Lower lobe of right lung (tissue), 2 donors: ENCODE results near the gene COL19A1. TPM values are rescaled to one million over a fixed set of nuclear protein-coding genes. Genes with fewer than 3 reads are reported as not detected.

Experiments used
- ATAC-seq, 2 donors: fragments of 200-7000 bp; cut with Tn5 transposase; one replicate each; pipeline ENCODE4 v1.9.1; 2020 to 2022; ENCODE audit warnings: mild to moderate bottlenecking in 2 of 2, moderate library complexity in 2 of 2
- DNase-seq: peaks from one replicate; pipeline ENCODE4 v3.0.0-alpha.2; 2020
- H3K27ac ChIP-seq: fragments of 200-600 bp; one replicate; pipeline ENCODE4 v1.8.0; 2022
- H3K27me3 ChIP-seq: fragments of 200-600 bp; one replicate; pipeline ENCODE4 v1.8.0; 2022; ENCODE audit warnings: low read depth
- H3K36me3 ChIP-seq: fragments of 200-600 bp; one replicate; pipeline ENCODE4 v1.8.0; 2022; ENCODE audit warnings: mild to moderate bottlenecking
- H3K4me1 ChIP-seq: fragments of 200-600 bp; one replicate; pipeline ENCODE4 v1.8.0; 2022
- H3K4me3 ChIP-seq: fragments of 200-600 bp; one replicate; pipeline ENCODE4 v1.8.0; 2022; ENCODE audit warnings: mild to moderate bottlenecking
- H3K9me3 ChIP-seq: fragments of 200-600 bp; one replicate; pipeline ENCODE4 v1.8.0; 2022
- intact Hi-C: fragments of 100-400 bp; cut with DNase I; formaldehyde crosslinking; loops from one replicate; pipeline ENCODE4 v1.11.0; 2022
- total RNA-seq: library from RNA; stranded (reverse); fragmentation: NEBNext Ultra II Directional; extraction: Animal tissue kit (Norgen Biotek cat#: 25700); gene quantifications from one replicate; pipeline ENCODE4 v1.2.1, GENCODE V29; 2021
- TF ChIP-seq, protein P1 (sequence below): fragments of 200-600 bp; IDR thresholded peaks from one replicate; pipeline ENCODE4 v1.8.0; 2022; ENCODE audit warnings: antibody characterized with exemption, mild to moderate bottlenecking
- donor health status: DM: no; HTN: yes; CAD: no; lungs with severe emphysema.

The COL19A1 gene
- total RNA-seq, 1 donor from 2014 or later = not detected

DNA sequence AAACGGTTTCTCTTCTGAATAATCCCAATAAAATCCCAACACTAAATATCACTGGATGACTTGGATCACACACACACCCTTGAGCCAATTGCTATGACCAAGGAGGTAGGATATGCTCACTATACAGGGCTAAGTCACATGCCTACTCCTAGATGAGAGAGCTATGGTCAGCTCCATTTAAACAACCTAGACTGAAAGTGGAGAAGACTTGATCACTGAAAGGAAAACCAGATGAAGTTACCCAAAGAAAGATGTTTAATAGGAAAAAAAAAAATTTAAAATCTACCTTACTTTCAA, 18.9 kb upstream of the COL19A1 start:
- H3K4me3 ChIP-seq = no peak overlapping the region
- H3K27me3 ChIP-seq = peaks cover 9% of the 10 kb centered on the region
- no peaks in the 10 kb centered on the region for H3K36me3 ChIP-seq
- H3K9me3 ChIP-seq = no peaks in the 10 kb centered on the region
- H3K27ac ChIP-seq = no peak overlapping the region
- H3K4me1 ChIP-seq = no peaks in the 10 kb centered on the region
- intact Hi-C loops = no loop called here
- ATAC-seq (no peak), DNase-seq (no peak)
- TF ChIP-seq, protein P1, sequence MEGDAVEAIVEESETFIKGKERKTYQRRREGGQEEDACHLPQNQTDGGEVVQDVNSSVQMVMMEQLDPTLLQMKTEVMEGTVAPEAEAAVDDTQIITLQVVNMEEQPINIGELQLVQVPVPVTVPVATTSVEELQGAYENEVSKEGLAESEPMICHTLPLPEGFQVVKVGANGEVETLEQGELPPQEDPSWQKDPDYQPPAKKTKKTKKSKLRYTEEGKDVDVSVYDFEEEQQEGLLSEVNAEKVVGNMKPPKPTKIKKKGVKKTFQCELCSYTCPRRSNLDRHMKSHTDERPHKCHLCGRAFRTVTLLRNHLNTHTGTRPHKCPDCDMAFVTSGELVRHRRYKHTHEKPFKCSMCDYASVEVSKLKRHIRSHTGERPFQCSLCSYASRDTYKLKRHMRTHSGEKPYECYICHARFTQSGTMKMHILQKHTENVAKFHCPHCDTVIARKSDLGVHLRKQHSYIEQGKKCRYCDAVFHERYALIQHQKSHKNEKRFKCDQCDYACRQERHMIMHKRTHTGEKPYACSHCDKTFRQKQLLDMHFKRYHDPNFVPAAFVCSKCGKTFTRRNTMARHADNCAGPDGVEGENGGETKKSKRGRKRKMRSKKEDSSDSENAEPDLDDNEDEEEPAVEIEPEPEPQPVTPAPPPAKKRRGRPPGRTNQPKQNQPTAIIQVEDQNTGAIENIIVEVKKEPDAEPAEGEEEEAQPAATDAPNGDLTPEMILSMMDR = no peak

- no peaks in the 10 kb centered on the region for H3K9me3 ChIP-seq
- no peak overlapping the region for H3K27ac ChIP-seq
- no peaks in the 10 kb centered on the region for H3K4me1 ChIP-seq
- peaks cover 3% of the 10 kb centered on the region for H3K27me3 ChIP-seq
- H3K4me3 ChIP-seq = no peak overlapping the region
- no peaks in the 10 kb centered on the region for H3K36me3 ChIP-seq
- no peak for ATAC-seq
- DNase-seq = no peak
- intact Hi-C loops = no loop called here
- TF ChIP-seq, protein P1 = no peak
Measured at GRCh38 chr6:69848552-69848951, 17.8 kb upstream of the COL19A1 start.

DNA sequence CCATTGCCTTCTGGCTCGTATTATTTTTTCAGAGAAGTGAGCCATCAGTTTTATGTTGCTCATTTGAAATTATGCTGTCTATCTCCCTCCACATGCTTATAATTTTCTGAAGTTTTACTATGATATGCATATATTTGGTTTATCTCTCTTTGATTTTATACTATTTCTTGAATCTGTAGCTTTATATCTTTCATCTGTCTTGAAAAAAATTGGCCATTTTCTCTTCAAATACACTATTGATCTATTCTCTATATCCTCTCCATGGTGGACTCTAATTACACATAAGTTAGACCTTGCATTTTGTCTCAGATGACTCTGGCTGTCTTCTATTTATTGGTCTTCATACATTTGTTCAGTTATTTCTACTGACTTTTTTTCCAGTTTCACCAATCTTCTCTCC, 13.7 kb upstream of the COL19A1 start:
- no peak overlapping the region for H3K4me3 ChIP-seq
- no peaks in the 10 kb centered on the region for H3K4me1 ChIP-seq
- DNase-seq (no peak), ATAC-seq (no peak)
- TF ChIP-seq, protein P1 = no peak
- H3K9me3 ChIP-seq = no peaks in the 10 kb centered on the region
- H3K27me3 ChIP-seq = no peaks in the 10 kb centered on the region
- no peak overlapping the region for H3K27ac ChIP-seq
- H3K36me3 ChIP-seq = no peaks in the 10 kb centered on the region
- intact Hi-C loops = no loop called here

DNA sequence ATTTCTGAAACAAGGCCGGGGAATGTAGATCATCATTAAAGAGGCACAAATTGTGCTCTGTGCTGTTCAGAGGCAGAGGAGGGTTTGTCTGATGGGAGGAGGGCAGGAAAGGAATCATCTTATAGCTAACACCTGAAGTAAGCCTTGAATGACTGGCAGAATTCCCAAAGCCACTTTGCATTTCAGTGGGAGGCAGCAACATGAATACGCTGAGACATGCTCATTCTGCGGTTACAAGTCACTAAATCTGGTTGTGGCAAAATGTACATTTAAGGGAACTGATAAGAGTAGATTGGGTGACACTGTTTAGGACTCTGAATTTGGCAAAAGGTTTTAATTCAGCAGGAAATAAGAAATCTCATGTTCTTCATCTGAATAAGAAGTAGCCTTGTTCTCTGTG, 4.4 kb upstream of the COL19A1 start:
- H3K36me3 ChIP-seq = no peaks in the 10 kb centered on the region
- no peak for ATAC-seq
- no peak overlapping the region for H3K4me3 ChIP-seq
- no peak overlapping the region for H3K27ac ChIP-seq
- peaks cover 13% of the 10 kb centered on the region for H3K27me3 ChIP-seq
- intact Hi-C loops = no loop called here
- H3K4me1 ChIP-seq = peaks cover 10% of the 10 kb centered on the region
- no peak for DNase-seq
- H3K9me3 ChIP-seq = no peaks in the 10 kb centered on the region
- TF ChIP-seq, protein P1 = no peak

DNA sequence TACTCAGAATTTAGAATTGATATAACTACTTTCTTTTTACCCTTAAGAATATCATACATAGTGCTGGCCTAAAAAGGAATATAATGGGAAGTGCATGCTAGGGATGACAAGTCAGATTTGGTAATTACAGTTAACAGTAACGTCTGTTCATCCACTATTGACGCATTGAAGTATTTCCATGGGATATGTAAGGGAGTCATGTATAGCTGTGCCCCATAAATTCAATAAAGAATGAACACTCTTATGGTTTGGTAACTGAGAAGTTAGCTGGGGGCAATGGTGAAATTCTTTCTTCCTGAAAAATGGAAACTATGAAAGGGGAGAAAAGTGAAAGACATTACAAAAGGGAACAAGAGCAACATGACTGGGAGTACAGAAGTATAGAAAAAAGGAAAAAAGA, 2.6 kb upstream of the COL19A1 start:
- H3K27me3 ChIP-seq = peaks cover 21% of the 10 kb centered on the region
- DNase-seq (no peak), ATAC-seq (no peak)
- H3K36me3 ChIP-seq = no peaks in the 10 kb centered on the region
- no peak overlapping the region for H3K4me3 ChIP-seq
- H3K27ac ChIP-seq = no peak overlapping the region
- no peaks in the 10 kb centered on the region for H3K9me3 ChIP-seq
- intact Hi-C loops = no loop called here
- TF ChIP-seq, protein P1 = no peak
- peaks cover 11% of the 10 kb centered on the region for H3K4me1 ChIP-seq

DNA sequence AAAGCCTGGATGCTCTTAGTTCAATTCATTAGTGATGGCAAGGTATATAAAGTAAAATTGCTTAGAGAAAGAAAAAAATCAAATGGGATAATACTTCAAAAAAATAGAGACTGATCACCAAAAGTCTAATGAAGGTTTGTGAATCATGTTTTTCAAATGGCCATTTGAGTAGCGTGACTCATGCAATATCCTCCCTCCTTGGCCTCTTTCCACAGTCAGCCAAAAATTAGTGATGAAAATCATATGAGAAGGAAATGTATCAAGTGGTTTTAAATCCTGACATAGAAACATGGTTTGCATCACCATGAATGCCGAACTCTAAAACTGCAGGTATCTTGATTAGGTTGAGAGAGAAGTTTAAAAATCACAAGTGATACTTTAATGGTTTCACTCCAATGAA, 1.2 kb upstream of the COL19A1 start:
- Histone ChIP-seq H3K27ac (no peak overlapping the region), H3K27me3 (peaks cover 21% of the 10 kb centered on the region), H3K9me3 (no peaks in the 10 kb centered on the region), H3K36me3 (no peaks in the 10 kb centered on the region), H3K4me3 (no peak overlapping the region), H3K4me1 (peaks cover 11% of the 10 kb centered on the region)
- TF ChIP-seq, protein P1 = no peak
- intact Hi-C loops = no loop called here
- no peak for ATAC-seq
- DNase-seq = no peak
